ENCODE measurements around the gene RFX1. TPM values are rescaled to one million over a fixed set of nuclear protein-coding genes. Genes with fewer than 3 reads are reported as not detected.
"Not testable (repeated sequence)": the region's sequence is repeated elsewhere in the genome, so short reads cannot be mapped to it uniquely, and the experiment has no call there.

Gene RFX1
- total RNA-seq (2014; rRNA removed; shearing (Covaris generic)), result 3.9 and 4.4 TPM in 2 replicates

GRCh38 chr19:14006085-14006765, at the start of gene RFX1:
RFX1 (minus strand) TSS chr19:14006320; CDS start chr19:13993843, 12,477 bp downstream.
- Histone ChIP-seq H3K27ac (peak within 1 kb of the TSS; percentile 77), H3K9me3 (replicated peaks) (no peaks in the 10 kb centered on the region), H3K4me1 (no peaks in the 10 kb centered on the region), H3K27me3 (no peaks in the 10 kb centered on the region), H3K4me3 (peak within 1 kb of the TSS; percentile 63), H3K36me3 (no peaks in the 10 kb centered on the region)
- DNase-seq, result peak; percentile 100

DNA sequence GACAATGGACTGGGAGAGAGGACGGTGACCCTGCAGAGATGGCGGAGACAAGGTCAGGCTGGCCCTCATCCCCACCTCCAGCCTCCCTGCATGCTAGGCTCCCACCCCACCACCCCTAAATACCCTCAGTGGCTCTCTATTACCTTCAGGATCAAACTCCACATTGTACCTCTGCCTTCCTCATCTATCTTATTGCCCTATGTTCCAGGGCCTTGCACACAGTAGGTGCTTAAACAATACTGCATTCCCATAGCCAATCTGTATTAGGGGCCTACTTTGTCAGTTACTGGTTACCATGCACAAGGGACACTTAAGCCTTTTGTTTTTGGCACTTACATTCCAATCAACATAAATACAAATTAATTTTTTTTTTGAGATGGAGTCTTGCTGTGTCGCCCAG, 49.3 kb upstream of the RFX1 start:
- Histone ChIP-seq H3K27ac (no peak overlapping the region), H3K9me3 (replicated peaks) (no peaks in the 10 kb centered on the region), H3K27me3 (peaks cover 25% of the 10 kb centered on the region), H3K4me3 (no peak overlapping the region), H3K4me1 (no peaks in the 10 kb centered on the region; the same call in 1 of the 2 replicates), H3K36me3 (no peaks in the 10 kb centered on the region)
- no peak for DNase-seq

- Histone ChIP-seq H3K9me3 (replicated peaks) (no peaks in the 10 kb centered on the region), H3K27ac (no peak overlapping the region), H3K4me3 (no peak overlapping the region), H3K36me3 (no peaks in the 10 kb centered on the region), H3K27me3 (peaks cover 25% of the 10 kb centered on the region), H3K4me1 (no peaks in the 10 kb centered on the region; the same call in 1 of the 2 replicates)
- DNase-seq, result no peak
These were observed 48.6 kb upstream of the RFX1 start for GRCh38 chr19:14054721-14055120.

GRCh38 chr19:14054099-14054498, 48.0 kb upstream of the RFX1 start:
- H3K9me3 ChIP-seq (replicated peaks), result no peaks in the 10 kb centered on the region
- H3K27ac ChIP-seq, result no peak overlapping the region
- no peak overlapping the region for H3K4me3 ChIP-seq
- DNase-seq, result no peak
- no peaks in the 10 kb centered on the region for H3K36me3 ChIP-seq
- no peaks in the 10 kb centered on the region; the same call in 1 of the 2 replicates for H3K4me1 ChIP-seq
- peaks cover 20% of the 10 kb centered on the region for H3K27me3 ChIP-seq

DNA sequence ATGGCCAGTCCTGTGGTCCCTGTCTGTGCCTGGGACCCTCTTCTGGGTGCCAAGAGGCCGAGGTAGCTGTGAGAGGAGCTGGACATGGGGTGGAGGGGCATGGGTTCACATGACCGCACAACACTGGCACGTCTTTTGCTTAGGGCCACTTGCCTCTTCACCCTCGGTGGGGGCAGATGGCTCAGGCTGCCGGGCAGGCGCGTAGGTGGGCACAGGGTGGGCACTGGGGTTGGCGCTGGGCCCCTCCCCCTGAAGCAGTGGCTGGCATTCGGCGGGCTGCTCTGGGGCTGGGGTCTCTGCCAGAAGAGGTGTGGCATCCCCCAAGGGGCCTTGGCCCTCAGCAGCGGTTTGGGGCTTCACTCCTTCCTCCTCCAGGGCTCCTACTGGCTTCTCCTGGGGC, 47.4 kb upstream of the RFX1 start:
- peaks cover 15% of the 10 kb centered on the region for H3K27me3 ChIP-seq
- H3K9me3 ChIP-seq (replicated peaks), result no peaks in the 10 kb centered on the region
- no peaks in the 10 kb centered on the region; the same call in 1 of the 2 replicates for H3K4me1 ChIP-seq
- no peak for DNase-seq
- no peak overlapping the region for H3K4me3 ChIP-seq
- H3K36me3 ChIP-seq, result no peaks in the 10 kb centered on the region
- no peak overlapping the region for H3K27ac ChIP-seq

GRCh38 chr19:14053032-14053431, 46.9 kb upstream of the RFX1 start:
- Histone ChIP-seq H3K4me1 (no peaks in the 10 kb centered on the region), H3K4me3 (no peak overlapping the region), H3K9me3 (replicated peaks) (no peaks in the 10 kb centered on the region), H3K36me3 (no peaks in the 10 kb centered on the region), H3K27me3 (peaks cover 12% of the 10 kb centered on the region), H3K27ac (no peak overlapping the region)
- DNase-seq, result no peak

- H3K9me3 ChIP-seq (replicated peaks), result no peaks in the 10 kb centered on the region
- no peaks in the 10 kb centered on the region for H3K4me1 ChIP-seq
- DNase-seq, result no peak
- peaks cover 8% of the 10 kb centered on the region for H3K27me3 ChIP-seq
- no peaks in the 10 kb centered on the region for H3K36me3 ChIP-seq
- H3K4me3 ChIP-seq, result no peak overlapping the region
- H3K27ac ChIP-seq, result no peak overlapping the region
These were observed 46.4 kb upstream of the RFX1 start for GRCh38 chr19:14052470-14052869.

DNA sequence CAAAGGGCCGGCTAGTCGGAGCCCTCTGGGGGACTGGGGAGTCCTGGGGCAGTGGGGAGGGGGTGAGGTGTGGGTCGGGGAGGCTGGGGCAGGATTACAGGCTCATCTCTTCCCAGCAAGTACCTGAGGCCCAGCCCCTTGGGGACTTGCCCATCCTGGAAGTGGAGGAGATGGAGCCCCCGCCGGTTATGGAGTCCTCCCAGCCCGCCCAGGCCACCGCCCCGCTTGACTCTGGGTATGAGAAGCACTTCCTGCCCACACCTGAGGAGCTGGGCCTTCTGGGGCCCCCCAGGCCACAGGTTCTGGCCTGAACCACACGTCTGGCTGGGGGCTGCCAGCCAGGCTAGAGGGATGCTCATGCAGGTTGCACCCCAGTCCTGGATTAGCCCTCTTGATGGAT, 45.9 kb upstream of the RFX1 start:
- no peaks in the 10 kb centered on the region for H3K4me1 ChIP-seq
- no peaks in the 10 kb centered on the region for H3K9me3 ChIP-seq (replicated peaks)
- no peak overlapping the region for H3K27ac ChIP-seq

GRCh38 chr19:14050961-14051360, 44.8 kb upstream of the RFX1 start:
- H3K4me1 ChIP-seq; H3K36me3 ChIP-seq; DNase-seq; H3K27me3 ChIP-seq; H3K4me3 ChIP-seq; H3K9me3 ChIP-seq (replicated peaks); H3K27ac ChIP-seq: not testable (repeated sequence)

More for the DNA sequence above, 45.9 kb upstream of the RFX1 start:
- Histone ChIP-seq H3K4me3 (no peak overlapping the region), H3K36me3 (no peaks in the 10 kb centered on the region), H3K27me3 (peaks cover 8% of the 10 kb centered on the region)
- no peak for DNase-seq

- no peak for DNase-seq
- H3K27ac ChIP-seq, result no peak overlapping the region
- no peaks in the 10 kb centered on the region for H3K27me3 ChIP-seq
- H3K4me1 ChIP-seq, result no peaks in the 10 kb centered on the region
- no peaks in the 10 kb centered on the region for H3K9me3 ChIP-seq (replicated peaks)
- H3K4me3 ChIP-seq, result no peak overlapping the region
- H3K36me3 ChIP-seq, result no peaks in the 10 kb centered on the region
These were observed 44.4 kb upstream of the RFX1 start for GRCh38 chr19:14050512-14050911.

DNA sequence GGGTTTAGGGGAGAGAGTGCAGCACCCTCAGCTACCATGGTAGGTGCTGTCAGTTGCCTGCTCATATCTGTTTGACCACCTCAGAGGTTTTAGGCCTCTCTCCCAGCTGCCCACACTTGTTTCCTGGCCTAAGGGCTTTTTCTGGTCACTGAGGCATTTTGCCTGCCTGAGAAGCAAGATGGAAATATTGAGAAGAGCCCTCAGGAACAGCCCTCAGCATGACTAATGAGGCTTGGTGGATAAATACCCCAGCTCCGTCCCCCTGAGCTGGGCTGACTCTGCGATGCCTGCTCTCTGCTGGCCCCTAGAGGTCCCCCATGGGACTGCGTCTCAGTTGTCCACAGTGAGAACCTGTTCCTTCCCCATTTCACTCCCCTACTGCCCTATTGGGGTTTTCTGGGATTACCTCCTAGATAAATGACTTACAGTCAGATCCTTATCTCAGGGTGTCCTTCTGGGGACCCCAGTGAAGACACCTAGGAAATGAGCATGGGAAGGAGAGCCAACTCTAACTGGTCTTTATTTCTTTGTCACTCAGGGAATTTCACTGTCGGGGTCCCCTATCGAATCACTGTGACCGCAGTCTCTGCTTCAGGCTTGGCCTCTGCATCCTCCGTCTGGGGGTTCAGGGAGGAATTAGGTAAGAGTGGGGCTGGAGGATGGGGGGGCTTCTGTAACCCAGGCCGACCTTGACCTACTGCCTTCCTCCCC, 42.5 kb upstream of the RFX1 start:
- no peaks in the 10 kb centered on the region for H3K27me3 ChIP-seq
- no peak overlapping the region for H3K4me3 ChIP-seq
- DNase-seq, result peak; percentile 81 to 91
- no peaks in the 10 kb centered on the region for H3K36me3 ChIP-seq
- no peaks in the 10 kb centered on the region for H3K4me1 ChIP-seq
- no peaks in the 10 kb centered on the region for H3K9me3 ChIP-seq (replicated peaks)
- H3K27ac ChIP-seq, result no peak overlapping the region

DNA sequence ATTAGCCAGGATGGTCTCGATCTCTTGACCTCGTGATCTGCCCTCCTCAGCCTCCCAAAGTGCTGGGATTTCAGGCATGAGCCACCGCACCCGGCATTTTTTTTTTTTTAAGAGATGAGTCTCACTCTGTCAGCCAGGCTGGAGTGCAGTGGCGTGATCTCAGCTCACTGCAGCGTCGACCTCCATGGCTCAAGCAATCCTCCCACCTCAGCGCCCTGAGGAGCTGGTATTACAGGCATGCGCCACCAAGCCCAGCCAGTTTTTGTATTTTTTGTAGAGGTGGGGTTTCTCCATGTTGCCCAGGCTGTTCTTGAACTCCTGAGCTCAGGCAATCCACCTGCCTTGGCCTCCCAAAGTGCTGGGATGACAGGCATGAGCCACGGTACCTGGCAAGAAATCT, 41.7 kb upstream of the RFX1 start:
- H3K36me3 ChIP-seq; H3K9me3 ChIP-seq (replicated peaks); H3K4me3 ChIP-seq; DNase-seq; H3K4me1 ChIP-seq; H3K27me3 ChIP-seq; H3K27ac ChIP-seq: not testable (repeated sequence)

- H3K4me3 ChIP-seq; H3K36me3 ChIP-seq; H3K4me1 ChIP-seq; H3K27me3 ChIP-seq; H3K9me3 ChIP-seq (replicated peaks): not testable (repeated sequence)
- H3K27ac ChIP-seq, result peak overlapping the region; percentile 20
- DNase-seq, result peak; percentile 67 to 85
These were observed 36.8 kb upstream of the RFX1 start for GRCh38 chr19:14042659-14043608.

DNA sequence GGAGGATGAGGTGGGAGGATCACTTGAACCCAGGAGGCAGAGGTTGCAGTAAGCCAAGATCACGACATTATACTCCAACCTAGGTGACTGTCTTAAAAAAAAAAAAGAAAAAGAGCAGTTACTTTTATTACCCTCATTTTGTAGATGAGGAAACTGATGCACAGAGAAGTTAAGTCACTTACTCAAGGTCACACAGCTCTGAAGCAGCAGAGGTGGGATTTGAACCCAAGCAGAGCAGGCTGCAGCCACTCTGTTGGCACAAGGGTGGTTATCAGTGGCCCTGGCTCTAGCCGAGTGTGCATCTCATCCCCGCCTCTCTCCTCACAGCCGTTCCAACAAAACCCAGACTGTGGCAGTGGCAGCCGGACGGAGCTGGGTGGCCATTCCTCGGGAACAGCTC, 33.1 kb upstream of the RFX1 start:
- no peak for DNase-seq
- Histone ChIP-seq H3K27me3 (no peaks in the 10 kb centered on the region), H3K4me1 (peaks cover 10% of the 10 kb centered on the region), H3K36me3 (no peaks in the 10 kb centered on the region), H3K9me3 (replicated peaks) (no peaks in the 10 kb centered on the region), H3K27ac (no peak overlapping the region), H3K4me3 (no peak overlapping the region)

DNA sequence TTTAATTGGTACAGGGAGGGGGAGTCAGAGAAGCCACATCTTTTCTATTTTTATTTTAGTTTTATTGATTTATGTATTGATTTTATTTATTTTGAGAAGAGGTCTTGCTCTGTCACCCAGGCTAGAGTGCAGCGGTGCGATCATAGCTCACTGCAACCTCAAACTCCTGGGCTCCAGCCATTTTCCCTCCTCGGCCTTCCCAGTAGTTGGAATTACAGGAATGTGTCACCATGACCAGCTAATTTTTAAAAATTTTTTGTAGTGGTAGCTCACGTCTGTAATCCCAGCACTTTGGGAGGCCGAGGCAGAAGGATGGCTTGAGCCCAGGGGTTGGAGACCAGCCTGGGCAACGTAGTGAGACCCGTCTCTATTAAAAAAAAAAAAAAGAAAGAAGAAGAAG, 29.6 kb upstream of the RFX1 start:
- Histone ChIP-seq H3K4me1 (no peaks in the 10 kb centered on the region), H3K36me3 (no peaks in the 10 kb centered on the region), H3K27me3 (peaks cover 4% of the 10 kb centered on the region; the same call in 1 of the 2 replicates), H3K27ac (no peak overlapping the region), H3K4me3 (no peak overlapping the region), H3K9me3 (replicated peaks) (no peaks in the 10 kb centered on the region)
- no peak for DNase-seq
